HG02938 (cell line): ENCODE measurements around the gene VWA7.

Source experiments
- ATAC-seq: cut with Tn5 transposase; IDR thresholded peaks from one replicate; pipeline ENCODE4 v1.9.1; 2021; ENCODE audit warnings: mild to moderate bottlenecking, moderate library complexity; ENCODE audit not compliant: unreplicated experiment

VWA7 gene

GRCh38 chr6:31732029-31732428, 45.1 kb downstream of the VWA7 start:
- ATAC-seq, result no peak

GRCh38 chr6:31730631-31731086, 46.5 kb downstream of the VWA7 start:
- no peak for ATAC-seq

- ATAC-seq, result peak; percentile 29
Observed at GRCh38 chr6:31729979-31730630, 47.0 kb downstream of the VWA7 start.

GRCh38 chr6:31729515-31729978, 47.6 kb downstream of the VWA7 start:
- ATAC-seq, result peak; percentile 45

GRCh38 chr6:31728767-31729514, 48.2 kb downstream of the VWA7 start, which contains the start of gene DDAH2:
TSS of gene DDAH2 (minus strand) at chr6:31729299. CDS start at chr6:31729161, 138 bp downstream.
- ATAC-seq, result peak; percentile 5

- ATAC-seq, result no peak
Observed at GRCh38 chr6:31727717-31728671, 49.1 kb downstream of the VWA7 start.

- peak; percentile 65 for ATAC-seq
Observed at GRCh38 chr6:31727034-31727716, 50.0 kb downstream of the VWA7 start.

- ATAC-seq, result no peak
Observed at GRCh38 chr6:31725502-31726350, 51.4 kb downstream of the VWA7 start.

- no peak for ATAC-seq
Observed at GRCh38 chr6:31723980-31724691, 53.0 kb downstream of the VWA7 start.

- no peak for ATAC-seq
Observed at GRCh38 chr6:31723245-31723979, 53.7 kb downstream of the VWA7 start, which contains the start of gene MPIG6B. TSS of gene MPIG6B (plus strand) at chr6:31723373. CDS start at chr6:31723384, 11 bp downstream.

GRCh38 chr6:31722173-31722572, 55.0 kb downstream of the VWA7 start:
- ATAC-seq, result no peak

GRCh38 chr6:31721351-31722020, 55.6 kb downstream of the VWA7 start, which contains the start of gene LY6G6C:
TSS of gene LY6G6C (minus strand) at chr6:31721746. CDS start at chr6:31721679, 67 bp downstream.
- no peak for ATAC-seq

- no peak for ATAC-seq
Observed at GRCh38 chr6:31720196-31720770, 56.8 kb downstream of the VWA7 start.

- ATAC-seq, result no peak
Observed at GRCh38 chr6:31719001-31719400, 58.1 kb downstream of the VWA7 start.

- no peak for ATAC-seq
Observed at GRCh38 chr6:31718265-31718664, 58.9 kb downstream of the VWA7 start.

- no peak for ATAC-seq
Observed at GRCh38 chr6:31717499-31718222, 59.5 kb downstream of the VWA7 start.
